MM.1S (cell line): ENCODE measurements around the gene PSEN2.

Source experiments
- EZH2 ChIP-seq: fragments of 300-600 bp; sonication (generic); optimal IDR thresholded peaks from 2 replicates; pipeline ENCODE3; 2017; ENCODE audit warnings: low read depth, mild to moderate bottlenecking, antibody characterized with exemption, low read length, mixed read lengths
- TF ChIP-seq, protein P1 (sequence below): fragments of 300-600 bp; sonication (generic); IDR thresholded peaks from 2 replicates; pipeline ENCODE4 v1.5.1; 2016; ENCODE audit warnings: antibody characterized with exemption, low read length, mixed read lengths

DNA sequence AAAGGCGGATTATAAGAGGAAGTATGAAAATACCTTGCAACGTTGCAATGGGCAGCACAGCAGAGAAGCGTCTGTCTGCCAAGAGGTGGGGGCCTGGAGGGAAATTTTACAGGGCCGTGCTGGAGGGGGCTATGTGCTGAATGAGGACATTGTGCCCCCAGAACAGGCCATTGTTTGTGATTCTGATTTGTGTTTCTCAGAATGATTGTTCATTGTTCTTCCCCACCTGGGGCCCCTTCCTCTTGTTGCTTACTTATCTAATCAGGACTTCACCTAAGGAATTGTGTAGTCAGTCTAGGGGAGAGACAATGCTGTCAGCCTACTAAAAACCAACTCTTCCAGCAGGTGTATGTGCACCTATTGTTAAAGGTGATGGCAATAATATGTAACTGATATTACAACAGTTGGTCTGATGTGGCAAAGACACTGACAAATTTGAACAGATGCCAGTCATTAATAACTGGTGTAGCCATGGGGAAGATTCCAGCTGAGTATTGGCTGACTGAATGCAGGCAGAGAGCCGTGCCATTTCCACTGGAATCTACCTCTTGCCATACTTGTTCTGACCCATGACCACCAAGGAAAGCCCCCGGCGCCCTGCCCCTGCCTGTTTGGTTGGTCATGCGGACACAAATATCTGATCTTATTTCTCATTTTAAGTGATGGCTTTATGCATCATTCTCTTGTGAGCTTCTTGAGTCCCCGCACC is 45.2 kb upstream of the PSEN2 start:
- TF ChIP-seq EZH2, result no peak
- TF ChIP-seq, protein P1, sequence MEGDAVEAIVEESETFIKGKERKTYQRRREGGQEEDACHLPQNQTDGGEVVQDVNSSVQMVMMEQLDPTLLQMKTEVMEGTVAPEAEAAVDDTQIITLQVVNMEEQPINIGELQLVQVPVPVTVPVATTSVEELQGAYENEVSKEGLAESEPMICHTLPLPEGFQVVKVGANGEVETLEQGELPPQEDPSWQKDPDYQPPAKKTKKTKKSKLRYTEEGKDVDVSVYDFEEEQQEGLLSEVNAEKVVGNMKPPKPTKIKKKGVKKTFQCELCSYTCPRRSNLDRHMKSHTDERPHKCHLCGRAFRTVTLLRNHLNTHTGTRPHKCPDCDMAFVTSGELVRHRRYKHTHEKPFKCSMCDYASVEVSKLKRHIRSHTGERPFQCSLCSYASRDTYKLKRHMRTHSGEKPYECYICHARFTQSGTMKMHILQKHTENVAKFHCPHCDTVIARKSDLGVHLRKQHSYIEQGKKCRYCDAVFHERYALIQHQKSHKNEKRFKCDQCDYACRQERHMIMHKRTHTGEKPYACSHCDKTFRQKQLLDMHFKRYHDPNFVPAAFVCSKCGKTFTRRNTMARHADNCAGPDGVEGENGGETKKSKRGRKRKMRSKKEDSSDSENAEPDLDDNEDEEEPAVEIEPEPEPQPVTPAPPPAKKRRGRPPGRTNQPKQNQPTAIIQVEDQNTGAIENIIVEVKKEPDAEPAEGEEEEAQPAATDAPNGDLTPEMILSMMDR, result no peak
